IPS-NIHi7 (cell line): Measurements from ENCODE around the gene FLT1.

Experiments used
- DNase-seq: peaks from one replicate; pipeline ENCODE4 v3.0.0; 2012; ENCODE audit warnings: mixed read lengths; ENCODE audit errors: extremely low spot score

FLT1 gene

GRCh38 chr13:28346154-28346553, 148.8 kb downstream of the FLT1 start:
- no peak for DNase-seq

DNA sequence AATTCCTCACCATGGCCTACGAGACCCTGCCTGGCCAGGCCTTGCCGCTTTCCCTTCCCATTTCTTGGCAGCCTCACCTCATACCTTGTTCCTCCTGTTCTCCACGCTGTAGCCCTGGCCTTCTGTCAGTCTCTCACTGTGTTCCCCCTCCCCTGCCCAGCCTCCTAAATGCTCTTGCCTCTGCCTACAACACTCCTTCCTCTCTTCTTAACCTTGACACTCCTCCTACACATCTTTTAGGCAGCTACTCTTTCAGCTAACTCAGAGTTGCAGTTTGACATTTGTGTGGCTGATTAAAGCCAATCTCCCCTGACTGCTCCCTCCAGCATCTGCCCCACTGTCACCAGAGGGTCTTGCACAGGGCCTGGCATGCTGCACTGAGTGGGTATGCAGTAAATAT, 150.8 kb downstream of the FLT1 start:
- DNase-seq, result no peak

GRCh38 chr13:28342251-28342650, 152.7 kb downstream of the FLT1 start:
- no peak for DNase-seq

- DNase-seq, result no peak
Measured at GRCh38 chr13:28340272-28340793, 154.6 kb downstream of the FLT1 start.

DNA sequence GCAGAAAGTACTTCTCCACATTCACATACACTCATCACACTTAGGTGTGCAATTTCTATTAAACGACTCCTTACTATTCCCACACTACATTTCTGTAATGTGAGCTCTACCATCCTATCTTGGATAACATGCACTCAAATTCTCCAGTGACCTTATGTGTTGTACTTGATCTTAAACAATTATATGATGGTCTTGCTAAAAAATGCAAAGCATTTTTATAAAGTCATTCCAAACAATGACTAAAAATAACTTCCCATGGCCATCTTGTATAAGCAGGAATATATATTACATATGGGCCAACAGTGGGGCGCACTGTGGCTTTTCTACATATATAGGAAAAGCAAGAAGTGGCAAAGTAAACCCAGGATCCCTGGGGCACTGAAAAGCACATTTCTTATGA, 155.5 kb downstream of the FLT1 start:
- DNase-seq, result no peak

DNA sequence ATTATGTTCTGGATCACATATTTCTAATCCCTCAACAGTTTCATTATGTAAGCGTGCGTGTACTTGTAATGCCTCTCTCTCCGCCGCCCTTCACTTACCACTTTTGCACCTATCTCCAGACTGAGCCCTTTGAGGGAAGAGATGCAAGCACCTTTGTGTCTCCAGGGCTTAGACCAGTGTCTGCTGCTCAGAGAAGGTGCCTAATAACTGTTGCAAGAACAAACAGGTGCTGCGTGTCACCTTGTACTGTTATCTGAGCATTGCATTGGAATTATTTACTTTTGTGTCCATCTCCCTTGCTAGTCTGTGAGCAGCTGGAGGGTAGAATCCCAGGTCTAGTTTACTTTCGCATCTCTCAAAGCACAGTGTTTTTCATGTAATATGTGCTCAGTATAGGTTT, 156.2 kb downstream of the FLT1 start:
- no peak for DNase-seq

DNA sequence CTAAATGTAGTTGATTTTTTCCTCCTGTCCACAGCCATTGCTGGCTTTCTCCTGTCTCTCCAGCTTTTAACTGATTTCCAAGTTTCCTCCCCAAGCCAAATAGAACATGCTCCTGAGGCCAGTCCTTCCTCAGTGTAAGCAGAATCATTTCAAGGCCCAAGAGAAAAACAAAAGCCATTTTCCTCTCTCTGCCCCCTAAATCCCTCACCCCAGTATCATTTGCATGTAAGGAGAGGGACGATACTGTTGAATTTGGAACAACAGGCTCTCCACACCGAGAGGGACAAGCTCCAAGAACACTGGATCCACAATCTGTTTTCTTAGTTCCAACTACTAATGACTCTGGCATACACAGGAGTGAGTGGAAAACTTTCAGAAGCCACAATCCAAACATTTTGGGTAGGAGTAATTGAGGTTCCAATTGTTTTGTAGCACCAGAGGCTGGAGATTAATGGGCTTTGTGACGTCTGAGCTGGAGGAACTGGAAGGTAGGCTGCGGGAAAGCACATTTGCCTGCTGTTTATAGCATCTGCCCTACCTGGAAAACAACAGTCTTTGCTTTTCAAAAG, 156.8 kb downstream of the FLT1 start:
- DNase-seq, result no peak

DNA sequence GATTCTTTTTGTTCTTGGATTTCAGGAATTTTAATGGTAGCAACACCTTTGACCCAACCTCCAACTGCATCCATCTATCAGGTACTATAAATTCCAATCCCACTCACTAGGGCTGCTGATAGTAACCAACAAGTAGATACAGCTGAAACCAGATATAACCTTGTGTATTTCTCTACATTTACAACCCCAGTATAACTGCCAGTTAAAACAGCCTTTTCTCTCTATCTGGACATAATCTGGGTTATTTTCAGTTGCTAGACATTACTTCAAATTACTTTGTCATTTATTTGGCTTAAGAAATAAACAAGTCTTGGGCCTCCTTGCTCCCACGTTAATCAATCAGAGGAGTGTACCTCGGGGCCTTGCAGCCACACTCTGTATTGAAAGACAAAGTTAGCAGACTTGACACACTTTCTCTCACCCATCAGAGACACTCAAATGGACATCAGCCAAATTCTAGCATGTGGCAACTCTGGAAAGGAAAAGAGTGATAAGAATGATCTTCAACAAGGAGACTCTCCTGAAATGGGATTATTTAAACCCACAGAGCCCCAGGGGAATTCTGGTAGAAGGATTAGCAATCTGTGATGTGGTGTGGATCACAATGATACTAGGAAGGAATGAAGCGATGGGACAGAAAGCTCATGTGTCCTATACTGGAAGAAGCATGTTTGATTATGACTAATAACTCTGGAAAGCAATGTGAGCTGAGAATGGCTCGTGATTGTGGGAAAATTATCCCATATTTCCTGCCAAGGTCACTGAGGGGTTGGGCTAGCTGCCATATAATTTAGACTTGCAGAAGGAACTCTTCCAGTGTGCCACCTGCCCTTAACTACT, 157.5 kb downstream of the FLT1 start:
- DNase-seq, result no peak

DNA sequence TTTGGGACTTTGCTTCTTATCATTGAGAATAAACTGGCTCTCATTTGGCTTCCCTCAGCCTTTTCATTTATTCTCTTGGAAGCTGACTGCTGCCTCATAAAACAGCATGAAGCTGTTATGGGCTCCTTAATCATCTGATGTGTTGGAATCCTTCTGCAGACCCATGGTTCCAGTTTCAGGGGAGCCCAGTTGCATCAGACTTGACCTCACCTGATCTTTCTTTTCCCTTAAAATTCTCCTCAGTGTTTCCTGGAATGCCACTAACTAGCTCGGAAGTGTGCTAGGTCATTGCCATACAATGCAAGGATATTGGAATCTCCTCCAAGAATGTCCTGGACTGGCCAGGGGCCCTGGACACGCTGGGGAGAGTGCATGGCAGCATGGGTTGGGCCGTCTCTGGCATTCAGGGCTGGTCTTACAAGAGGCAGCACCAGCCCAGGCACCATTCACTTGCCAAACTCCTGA, 158.7 kb downstream of the FLT1 start:
- DNase-seq, result no peak

DNA sequence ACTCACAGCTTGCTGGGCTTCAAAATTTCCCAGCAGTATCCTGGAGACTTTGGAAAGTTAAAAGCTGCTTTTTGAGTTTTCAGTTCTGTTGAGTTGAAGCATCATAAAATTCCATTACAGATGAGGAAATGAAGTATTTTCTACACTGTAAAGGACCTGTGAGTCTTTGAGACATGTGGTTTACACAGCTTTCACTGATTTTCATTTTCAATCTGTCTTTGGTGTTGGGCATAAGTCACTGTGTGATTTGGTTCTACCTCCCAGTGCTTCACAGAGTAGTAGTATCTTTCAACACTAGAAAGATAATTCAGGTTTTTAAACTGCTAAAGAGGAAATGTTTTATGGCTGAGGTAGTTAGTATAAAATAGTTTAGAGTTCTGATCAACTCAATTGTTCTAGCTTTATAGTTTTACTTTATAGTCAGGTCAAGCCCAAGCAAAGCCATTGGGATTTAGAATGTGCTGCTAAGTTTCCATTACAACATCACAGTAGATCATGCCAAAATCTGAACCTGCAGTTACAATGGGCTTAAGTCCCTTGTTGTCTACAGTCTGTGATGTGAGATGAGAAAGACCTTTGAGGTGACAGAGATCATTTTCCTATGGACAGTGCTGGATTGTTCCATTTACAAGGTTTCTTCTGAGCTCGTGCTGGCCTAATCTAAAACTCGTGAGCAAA, 161.6 kb downstream of the FLT1 start:
- DNase-seq, result no peak

DNA sequence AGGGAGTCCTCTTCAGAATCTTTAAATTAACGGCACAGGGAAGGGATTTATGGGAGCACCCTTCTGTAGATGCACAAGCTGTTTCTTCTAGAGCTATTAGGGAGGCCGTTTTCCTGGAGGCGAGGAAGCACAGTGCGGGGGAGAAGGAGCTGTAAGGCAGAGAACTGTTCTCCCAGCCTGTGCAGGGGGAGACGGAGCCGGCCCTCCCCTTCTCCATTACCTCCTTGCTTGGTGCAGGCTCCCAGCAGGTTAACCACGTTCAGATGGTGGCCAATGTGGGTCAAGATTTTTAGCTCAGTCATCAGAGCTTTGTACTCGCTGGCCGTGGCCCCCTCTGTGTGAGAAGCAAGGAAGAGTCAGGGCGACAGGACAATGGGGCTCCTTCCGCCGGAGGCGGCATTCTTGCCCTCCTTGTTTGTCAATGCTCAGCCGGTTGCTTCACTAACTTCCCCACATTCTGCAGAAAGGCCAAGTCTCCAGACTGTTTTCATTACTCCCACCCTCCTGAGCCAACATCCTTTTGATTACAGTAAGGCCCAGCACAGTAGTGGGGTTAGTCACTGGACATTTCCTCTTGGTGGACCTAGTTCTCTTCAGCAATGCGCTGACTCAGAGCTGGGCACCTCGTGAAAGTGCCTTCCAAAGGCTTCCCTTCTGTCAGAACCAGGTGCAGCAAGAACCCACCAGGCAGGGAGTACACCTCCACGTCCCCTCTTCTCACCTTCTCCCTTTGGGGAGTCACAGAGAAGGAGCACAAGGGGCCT, 165.4 kb downstream of the FLT1 start:
- no peak for DNase-seq

- DNase-seq, result no peak
Measured at GRCh38 chr13:28328271-28328607, 166.7 kb downstream of the FLT1 start.

DNA sequence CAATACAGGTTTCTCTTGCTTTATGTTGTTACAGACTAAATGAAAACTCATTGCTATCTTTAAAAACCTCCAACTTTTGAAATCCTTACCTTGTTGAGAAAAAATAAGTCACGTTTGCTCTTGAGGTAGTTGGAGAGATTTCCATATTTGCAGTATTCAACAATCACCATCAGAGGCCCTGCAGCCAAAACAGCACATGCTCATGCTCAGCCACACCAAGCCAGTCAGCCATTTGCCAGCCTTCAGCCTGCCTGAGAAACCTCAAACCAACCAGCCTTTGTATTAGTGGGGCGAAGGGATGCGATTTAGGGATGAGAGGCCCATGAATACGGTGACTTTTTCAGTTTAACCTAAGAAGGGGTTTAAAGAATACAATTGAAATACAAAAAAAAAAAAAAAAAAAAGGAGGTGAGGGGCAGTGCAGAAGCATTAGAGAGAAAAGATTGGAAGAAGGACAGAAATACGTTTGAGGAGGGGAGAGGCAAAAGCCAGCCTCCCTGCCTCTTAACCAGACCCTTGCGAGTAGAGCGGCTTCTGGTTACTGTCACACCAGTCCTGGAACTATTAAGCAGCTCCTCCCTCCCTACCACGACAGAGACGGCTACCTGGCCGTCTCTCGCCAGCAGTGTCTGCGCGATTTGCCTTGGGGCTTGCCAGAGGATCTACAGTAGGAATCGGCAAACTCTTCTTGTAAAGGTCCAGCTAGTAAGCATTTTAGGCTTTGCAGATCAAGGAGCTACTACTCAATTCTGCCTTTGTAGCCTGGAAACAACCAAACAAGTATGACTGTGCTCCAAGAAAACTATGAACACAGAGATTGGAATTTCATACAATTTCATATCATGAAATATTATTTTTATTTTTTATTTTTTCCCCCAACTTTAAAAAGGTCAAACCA, 167.3 kb downstream of the FLT1 start:
- peak; percentile 37 for DNase-seq

GRCh38 chr13:28326056-28326455, 168.9 kb downstream of the FLT1 start:
- no peak for DNase-seq

- no peak for DNase-seq
Measured at GRCh38 chr13:28325022-28325421, 169.9 kb downstream of the FLT1 start.

- peak; percentile 89 for DNase-seq
Measured at GRCh38 chr13:28324181-28324789, 170.6 kb downstream of the FLT1 start.

- DNase-seq, result no peak
Measured at GRCh38 chr13:28322256-28322905, 172.5 kb downstream of the FLT1 start.

- no peak for DNase-seq
Measured at GRCh38 chr13:28321756-28322155, 173.2 kb downstream of the FLT1 start.

DNA sequence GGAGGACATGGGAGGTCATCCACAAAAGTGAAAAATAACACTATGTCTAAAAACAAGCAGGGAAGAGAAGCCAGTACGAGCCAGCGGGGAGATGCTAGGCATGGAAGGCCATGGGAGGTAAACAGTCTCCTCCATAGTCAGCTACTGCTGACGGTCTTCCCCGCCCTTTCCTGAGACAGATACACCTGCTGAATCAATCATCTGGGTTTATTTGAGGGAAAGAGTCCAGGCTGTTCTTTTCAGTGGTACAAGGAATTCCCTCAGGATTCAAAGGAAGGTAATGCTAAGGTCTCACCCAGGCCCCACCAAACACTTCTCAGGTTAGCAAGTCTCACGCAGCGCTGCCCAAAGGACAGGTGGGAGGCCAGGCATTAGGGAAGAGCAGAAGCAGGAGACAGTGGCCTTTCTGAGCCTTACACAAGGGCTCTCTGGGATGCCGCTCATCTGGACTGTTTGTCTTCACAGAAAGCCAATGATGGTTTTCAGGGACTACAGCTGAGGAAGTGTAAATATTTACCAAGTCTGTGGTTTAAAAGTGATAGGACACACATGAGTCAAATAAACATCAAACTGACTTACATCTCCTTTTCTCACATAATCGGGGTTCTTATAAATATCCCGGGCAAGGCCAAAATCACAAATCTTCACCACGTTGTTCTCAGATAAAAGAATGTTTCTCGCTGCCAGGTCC, 173.9 kb downstream of the FLT1 start:
- DNase-seq, result no peak
